Activated CD4-positive, alpha-beta T cell treated with anti-CD3 and anti-CD28 coated beads, Interleukin-2, amount 50 U/mL, for 16 hours (primary cell): Measurements from ENCODE around the gene CYB561D2.

Experiments
- DNase-seq: peaks from one replicate; pipeline ENCODE4 v3.0.0-alpha.2; 2020

Gene CYB561D2

DNA sequence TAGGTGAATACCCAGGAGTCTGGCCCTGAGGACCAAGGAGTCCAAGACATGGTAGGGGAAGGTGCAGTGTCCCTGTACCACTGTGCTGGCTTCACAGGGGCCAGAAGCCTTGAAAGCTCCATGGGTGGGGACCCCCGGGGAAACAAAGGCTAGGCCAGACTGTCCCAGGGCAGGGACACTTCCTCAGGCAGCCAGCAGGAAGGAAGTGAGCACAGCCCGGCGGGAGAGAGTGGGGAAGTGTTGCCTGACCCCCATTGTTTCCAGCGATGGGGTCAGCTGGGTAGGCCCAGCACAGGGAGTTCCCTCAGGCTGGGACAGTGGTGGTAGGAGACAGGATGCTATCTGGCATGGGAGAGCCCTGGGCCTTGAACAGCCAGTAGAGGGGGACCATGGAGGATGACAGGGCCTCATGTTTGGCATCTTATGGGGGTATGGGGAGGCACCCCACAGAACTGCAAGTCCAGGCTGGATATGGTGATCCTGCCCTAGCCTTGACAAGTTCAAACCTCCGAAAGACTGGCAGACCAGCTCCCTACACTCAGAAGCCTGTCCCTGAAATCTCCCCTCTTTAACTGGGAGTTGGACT, 27.0 kb upstream of the CYB561D2 start:
- no peak for DNase-seq

DNA sequence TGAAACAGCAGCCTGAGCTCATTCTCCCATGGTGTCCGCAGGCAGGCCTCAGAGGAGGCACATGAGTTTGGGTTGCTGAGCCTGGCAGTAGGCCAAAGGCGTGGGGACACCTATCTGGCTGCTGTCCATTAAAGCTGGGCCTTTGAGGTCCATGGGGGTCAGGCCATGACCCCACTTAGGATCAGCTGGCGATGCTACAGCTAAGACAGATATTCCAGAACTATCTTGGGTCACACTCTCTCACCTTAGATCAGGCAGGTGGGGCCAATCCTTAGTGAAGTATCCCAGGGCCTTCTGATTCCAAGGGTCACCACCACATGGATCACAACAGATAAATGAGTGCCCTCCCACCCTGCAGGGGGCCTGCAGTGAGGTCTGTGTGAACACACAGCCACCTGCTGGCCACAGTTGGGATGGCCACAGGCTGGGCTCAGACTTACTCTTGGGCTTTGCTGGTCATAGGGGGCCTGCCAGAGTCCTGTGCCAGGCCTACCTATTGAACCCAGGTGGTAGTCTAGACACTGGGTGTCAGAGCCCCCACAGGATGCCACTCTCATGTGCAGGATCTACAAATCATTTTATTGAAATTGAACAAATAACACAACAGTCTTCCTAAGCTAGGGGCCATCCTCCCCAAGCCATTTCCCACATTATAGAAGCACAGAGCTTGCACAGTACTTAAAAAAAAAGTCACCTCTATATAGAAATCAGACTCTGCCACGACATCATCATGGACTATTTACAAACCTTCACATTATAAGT, 26.1 kb upstream of the CYB561D2 start:
- DNase-seq = peak; percentile 60

DNA sequence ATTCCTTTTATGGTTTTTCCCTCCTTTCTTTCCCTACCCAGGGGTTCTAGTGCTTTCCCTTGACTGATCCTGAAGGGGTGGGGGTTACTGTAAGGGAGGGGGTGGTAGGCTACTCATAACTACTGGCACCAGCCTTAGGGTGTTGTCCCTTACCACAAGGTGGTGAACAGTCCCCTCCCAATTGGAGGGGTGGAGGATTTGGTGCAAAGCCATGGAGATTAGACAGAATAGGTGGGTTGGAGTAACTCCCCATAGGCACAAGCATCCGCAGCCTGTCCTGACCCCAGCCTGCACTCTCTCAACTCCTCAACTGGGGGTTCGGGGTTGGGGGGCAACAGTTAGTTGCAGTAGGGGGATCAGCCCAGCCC, 25.6 kb upstream of the CYB561D2 start:
- DNase-seq = no peak

DNA sequence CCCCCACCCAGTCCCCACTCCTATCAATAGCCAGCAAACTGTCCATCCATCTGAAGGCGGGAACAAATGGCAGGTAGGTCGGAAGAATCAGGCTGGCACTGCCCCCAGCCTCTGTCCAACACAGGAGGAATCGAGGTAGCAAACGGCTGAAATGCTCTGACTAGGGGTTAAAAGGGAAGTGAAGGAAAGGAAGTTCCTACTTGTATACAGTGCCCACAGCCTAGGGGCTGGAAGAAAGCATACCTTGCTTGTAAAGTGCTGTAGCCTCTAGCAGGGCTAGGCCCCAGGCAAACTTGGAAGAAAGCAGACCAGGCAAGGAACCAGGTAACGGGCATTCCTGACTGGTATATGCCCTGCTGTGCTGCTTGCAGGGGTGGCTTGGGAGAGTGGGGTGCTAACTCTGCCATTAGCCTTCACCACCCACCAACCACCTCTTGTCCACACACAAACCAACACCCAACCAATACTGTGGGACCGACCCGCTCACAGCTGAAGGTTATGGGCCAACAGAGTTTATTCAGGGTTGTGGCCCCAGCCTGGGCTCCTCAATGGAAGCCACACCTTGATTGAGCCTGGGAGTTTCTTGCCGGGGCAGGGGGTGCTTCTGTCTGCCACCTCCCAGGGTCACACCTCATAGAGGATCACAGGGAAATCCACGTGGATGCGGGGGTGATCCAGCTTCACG, 25.0 kb upstream of the CYB561D2 start:
- DNase-seq = no peak

- no peak for DNase-seq
Measured at GRCh38 chr3:50326182-50326541, 24.5 kb upstream of the CYB561D2 start.

- no peak for DNase-seq
Measured at GRCh38 chr3:50327129-50327528, 23.5 kb upstream of the CYB561D2 start.

- DNase-seq = peak; percentile 97
Measured at GRCh38 chr3:50327943-50328691, 22.5 kb upstream of the CYB561D2 start, which contains the start of gene TUSC2. Gene TUSC2 (minus strand): TSS chr3:50328223. CDS start chr3:50328099, 124 bp downstream.

GRCh38 chr3:50330330-50330729, 20.3 kb upstream of the CYB561D2 start:
- DNase-seq = no peak

DNA sequence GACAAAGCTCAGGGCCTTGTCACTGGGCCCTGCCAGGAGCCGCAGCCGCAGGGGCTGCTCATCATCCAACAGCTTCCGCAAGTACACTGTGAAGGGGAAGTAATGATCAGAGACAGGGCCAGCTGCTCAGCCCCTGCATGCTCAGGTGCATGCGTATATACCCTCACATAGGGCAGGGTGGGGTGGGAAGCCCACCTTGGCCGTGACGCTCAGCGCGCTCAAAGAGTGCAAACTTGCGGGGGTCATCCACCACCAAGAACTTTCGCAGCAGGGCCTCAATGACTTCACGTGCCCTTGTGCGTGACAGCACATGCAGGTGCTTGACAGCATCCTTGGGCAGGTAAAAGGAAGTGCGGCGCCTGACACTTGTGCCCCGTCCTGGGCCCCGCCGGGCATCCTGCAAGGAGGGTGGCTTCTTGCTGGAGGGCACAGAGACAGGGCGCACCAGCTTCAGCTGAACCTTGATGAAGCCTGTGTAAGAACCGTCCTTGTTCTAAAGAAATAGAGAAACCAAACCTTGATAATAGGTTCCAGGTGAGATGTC, 19.2 kb upstream of the CYB561D2 start:
- DNase-seq = no peak

GRCh38 chr3:50333744-50334328, 16.8 kb upstream of the CYB561D2 start:
- no peak for DNase-seq

DNA sequence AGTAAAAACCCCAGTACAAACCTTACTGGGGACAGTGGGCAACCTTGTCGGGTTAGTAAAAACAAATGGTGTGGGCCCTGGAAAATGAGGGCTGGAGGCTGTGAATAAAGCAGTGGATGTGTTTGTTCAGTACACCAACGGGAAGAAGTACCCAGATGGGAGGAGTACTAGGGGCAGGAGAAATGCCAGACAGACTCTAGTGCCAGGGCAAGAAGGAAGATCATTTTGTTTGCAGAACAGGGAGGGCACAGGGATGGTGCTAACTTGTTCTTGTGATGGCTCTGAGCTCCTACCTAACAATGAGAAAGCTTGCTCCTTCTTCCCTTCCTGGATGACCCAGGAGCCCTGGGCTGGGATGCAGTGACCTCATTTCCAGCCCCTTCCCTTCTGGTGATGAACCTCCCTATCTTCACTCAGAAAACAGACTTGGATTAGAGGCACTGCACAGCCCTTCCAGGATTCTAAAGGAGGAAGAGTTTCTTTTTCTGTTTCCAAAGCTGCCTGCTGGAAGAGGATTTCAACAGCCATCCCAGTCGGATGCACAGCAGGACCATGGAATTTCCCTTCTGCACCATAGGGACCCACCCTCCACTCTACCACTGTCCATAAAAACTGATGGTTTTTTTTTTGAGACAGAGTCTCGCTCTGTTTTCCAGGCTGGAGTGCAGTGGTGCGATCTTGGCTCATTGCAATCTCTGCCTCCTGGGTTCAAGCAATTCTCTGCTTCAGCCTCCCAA, 16.2 kb upstream of the CYB561D2 start:
- no peak for DNase-seq

GRCh38 chr3:50336452-50337174, 14.0 kb upstream of the CYB561D2 start:
- peak; percentile 69 for DNase-seq

DNA sequence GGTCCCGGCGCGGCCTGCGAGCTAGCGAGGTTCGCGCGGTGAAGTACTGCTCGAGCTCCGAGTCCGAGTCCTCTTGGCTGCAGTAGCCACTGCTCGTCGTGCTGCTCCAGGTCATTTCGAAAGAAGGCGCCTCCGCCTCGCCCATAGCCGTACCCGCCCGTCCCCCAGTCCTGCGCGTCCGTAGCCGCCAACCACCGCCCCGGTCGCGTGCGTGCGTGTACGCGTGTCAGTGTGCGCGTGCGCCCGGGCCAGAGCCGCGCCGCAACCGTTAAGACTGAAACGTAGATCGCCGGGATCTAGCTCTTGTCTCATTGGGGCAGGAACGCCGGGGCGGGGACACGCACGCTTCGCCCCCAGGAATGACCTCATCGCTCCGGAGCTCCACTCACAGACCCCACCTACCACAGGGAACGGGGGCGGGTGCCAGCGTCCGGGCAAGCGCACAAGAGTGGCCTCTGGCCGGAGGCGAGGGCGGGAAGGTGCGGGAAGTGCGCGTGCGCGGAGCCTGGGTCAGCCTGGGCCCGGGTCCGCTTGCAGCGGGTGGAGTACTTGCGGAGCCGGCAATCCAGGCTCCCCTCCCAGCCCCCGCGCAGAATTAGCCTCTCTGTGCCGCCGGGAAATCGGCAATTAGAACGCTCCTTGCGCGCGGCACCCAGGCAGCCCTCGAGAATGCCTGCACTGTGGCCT, 13.3 kb upstream of the CYB561D2 start:
- peak; percentile 99 for DNase-seq

DNA sequence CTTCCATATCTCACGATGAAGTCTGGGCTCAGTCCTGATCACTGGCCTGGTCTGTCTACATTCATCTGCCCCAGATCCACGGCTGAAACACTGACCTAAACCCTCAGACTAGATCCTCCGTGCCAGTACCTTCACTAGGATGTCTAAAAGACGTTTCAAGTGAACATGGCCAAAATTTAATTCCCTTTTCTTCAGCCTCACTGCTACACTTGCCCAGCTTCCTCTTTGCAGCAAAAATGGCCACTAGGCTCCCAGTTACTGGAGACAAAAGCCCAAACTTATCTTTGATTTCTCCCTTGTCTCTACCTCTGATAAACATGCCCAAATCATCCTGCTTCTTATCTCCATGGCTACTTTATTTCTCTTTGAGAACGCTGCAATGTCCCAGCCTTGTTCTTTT, 11.7 kb upstream of the CYB561D2 start:
- DNase-seq = no peak

DNA sequence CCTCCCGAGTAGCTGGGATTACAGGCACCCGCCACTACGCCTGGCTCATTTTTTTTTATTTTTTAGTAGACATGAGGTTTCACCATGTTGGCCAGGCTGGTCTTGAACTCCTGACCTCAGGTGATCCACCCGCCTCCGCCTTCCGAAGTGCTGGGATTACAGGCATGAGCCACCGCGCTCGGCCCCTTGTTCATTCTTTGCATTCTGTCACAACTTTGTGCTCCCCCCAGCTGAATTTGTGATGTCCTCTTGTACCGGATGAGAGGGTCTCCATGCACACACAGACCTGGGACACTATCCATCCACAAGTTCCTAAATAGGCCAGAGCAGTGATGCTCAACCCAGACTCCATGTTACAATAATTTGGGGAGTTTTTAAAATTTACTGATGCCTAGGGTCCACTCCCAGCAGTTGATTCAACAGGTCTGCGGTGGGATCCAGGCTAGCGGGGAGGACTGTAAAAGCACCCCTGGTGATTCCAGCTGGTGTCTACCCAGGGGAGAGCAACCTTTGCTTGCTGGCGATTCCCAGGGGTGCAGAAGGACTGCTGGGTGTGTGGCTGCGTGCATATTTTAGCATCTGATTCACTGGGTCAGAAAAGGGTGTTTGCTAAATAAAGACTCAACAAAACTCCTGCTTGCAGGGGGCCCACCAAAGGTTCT, 11.0 kb upstream of the CYB561D2 start:
- DNase-seq = no peak

DNA sequence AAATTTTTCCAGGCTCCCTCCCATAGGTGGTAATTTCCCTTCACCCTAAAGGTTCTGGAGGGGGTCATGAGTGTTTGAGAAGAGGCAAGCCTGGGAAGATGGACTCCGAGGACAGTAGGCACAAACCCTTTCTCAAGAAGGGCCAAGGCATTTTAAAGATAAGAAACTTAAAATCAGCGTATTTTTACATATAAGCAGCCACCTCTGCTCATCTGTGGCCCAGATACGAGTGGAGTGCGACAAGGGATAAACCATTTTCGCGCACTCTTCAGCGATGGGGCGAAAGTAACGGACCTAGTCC, 10.6 kb upstream of the CYB561D2 start:
- no peak for DNase-seq

GRCh38 chr3:50340448-50341329, 10.0 kb upstream of the CYB561D2 start, which contains the start of gene RASSF1:
Gene RASSF1 (minus strand): TSS chr3:50340836. CDS start chr3:50340805, 31 bp downstream.
- peak; percentile 89 for DNase-seq

DNA sequence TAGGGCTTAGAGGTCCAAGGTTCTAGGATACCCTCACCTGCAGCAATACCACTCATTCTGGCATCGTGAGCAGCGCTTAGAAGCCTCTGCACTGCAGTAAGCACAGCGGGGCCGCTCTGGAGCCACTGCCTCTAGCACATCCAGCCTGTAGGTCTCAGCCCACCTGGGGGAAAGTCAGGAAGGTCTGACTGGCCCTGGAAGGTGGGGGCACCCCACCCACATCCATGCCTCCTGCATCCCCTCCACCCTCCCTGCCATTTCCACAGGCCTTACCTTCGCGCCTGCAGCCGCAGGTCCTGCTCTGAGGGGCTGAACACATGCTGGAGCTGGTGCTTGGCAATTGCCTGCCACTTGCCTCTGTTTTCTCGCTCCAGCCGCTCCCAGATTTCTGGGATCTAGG, 9.1 kb upstream of the CYB561D2 start:
- DNase-seq = no peak

DNA sequence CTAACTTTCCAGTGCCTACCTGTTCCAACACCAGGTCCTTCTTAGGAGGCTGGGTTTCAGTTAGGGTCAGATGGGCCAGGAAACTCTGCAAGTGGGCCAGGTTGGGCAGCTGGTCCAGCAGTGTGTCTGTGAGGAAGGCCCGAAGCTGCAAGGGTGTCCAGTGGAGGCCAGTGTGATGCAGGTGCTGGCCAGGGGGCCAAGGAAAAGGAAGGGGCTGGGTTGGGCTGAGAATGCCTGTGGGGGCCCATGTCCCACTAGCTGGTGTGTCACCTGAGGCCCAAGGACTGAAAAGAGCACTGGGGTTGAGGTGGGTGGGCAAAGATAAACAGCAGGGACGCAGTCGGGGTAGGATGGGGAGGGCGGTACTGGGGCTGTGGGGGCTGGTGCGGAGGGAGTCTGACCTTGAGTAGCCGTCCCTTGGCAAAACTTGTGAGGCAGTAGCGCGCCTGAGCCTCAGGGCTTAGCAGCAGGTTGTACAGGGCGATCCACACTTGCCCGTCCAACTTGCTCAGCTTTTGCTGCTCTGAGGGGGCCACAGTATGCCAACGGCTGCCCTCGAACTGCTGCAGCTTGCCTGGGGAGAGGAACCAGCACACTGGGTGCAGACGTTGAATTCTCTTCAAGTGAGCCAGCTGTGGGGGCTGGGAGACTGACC, 8.5 kb upstream of the CYB561D2 start:
- DNase-seq = no peak
